Sigmoid colon (tissue), 4 donors: ENCODE results near the gene CCDC187.

Source experiments
- EP300 ChIP-seq, 4 donors: sonication (generic); formaldehyde crosslinking; IDR thresholded peaks; one replicate each; pipeline ENCODE4 v1.6.1; 2017; ENCODE audit warnings: antibody characterized with exemption in 4 of 4
- POLR2A ChIP-seq, 2 donors: fragments of 450-650 bp; IDR thresholded peaks; one replicate each; pipeline ENCODE4 v1.6.1; 2016; ENCODE audit warnings: antibody characterized with exemption in 2 of 2, mild to moderate bottlenecking in 2 of 2, moderate library complexity in 2 of 2
- POLR2AphosphoS5 ChIP-seq, 4 donors: sonication (generic); formaldehyde crosslinking; IDR thresholded peaks; one replicate each; pipeline ENCODE4 v1.6.1; 2017; ENCODE audit warnings: antibody characterized with exemption in 4 of 4
- TF ChIP-seq, protein P1 (sequence below), 4 experiments: fragments of 450-650 bp in 3 of 4; fragments of 200-600 bp in 1 of 4; IDR thresholded peaks; one replicate each; pipeline ENCODE4 v1.5.1; 2016 to 2019; ENCODE audit warnings: antibody characterized with exemption in 4 of 4, mild to moderate bottlenecking in 3 of 4, moderate library complexity in 2 of 4

DNA sequence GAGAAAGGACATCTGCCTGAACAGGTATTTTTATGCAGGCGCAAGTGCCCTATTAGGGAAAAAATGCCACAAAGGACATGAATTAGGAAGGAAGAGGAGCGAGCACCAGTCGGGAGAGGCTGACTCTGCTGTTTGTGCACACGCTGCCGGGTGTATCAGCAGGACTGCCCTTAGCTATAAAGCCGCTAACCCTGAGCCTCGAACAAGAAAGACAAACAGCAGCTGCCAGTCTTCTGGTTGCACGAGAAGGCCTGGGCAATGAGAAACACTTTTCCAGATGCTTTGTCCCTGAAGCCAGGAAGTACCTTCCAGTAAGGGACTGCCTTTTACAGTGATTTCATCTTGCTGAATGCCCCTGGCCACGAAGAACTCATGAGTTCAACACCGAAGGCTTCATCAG, 70.9 kb downstream of the CCDC187 start:
- TF ChIP-seq, protein P1, sequence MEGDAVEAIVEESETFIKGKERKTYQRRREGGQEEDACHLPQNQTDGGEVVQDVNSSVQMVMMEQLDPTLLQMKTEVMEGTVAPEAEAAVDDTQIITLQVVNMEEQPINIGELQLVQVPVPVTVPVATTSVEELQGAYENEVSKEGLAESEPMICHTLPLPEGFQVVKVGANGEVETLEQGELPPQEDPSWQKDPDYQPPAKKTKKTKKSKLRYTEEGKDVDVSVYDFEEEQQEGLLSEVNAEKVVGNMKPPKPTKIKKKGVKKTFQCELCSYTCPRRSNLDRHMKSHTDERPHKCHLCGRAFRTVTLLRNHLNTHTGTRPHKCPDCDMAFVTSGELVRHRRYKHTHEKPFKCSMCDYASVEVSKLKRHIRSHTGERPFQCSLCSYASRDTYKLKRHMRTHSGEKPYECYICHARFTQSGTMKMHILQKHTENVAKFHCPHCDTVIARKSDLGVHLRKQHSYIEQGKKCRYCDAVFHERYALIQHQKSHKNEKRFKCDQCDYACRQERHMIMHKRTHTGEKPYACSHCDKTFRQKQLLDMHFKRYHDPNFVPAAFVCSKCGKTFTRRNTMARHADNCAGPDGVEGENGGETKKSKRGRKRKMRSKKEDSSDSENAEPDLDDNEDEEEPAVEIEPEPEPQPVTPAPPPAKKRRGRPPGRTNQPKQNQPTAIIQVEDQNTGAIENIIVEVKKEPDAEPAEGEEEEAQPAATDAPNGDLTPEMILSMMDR (IDR thresholded peaks at IDR 0.05), result no peak
- TF ChIP-seq EP300 (IDR thresholded peaks at IDR 0.05) (no peak), POLR2AphosphoS5 (IDR thresholded peaks at IDR 0.05) (no peak), POLR2A (IDR thresholded peaks at IDR 0.05) (no peak)
